Measurements from ENCODE around the gene CDH4.

- TF ChIP-seq NRF1 (conservative IDR thresholded peaks at IDR 0.05 in 1 of 2, IDR thresholded peaks at IDR 0.05 in 1 of 2) (no peak), CCAR2 (IDR thresholded peaks at IDR 0.05; ENCODE audit: low read depth, low read length) (no peak), EZH2 (IDR thresholded peaks at IDR 0.05; ENCODE audit: borderline replicate concordance, low read depth, low read length) (no peak), CTCF (IDR thresholded peaks at IDR 0.05 in 2 of 3, conservative IDR thresholded peaks at IDR 0.05 in 1 of 3; ENCODE audit: insufficient read depth in 2 of 3, low read depth in 1 of 3, low read length in 3 of 3) (no peak), CC2D1A (IDR thresholded peaks at IDR 0.05) (no peak), ZNF280B (CRISPR knock-in tag; IDR thresholded peaks at IDR 0.05) (no peak), SAFB2 (IDR thresholded peaks at IDR 0.05; ENCODE audit: borderline replicate concordance, low read depth, low read length, severe bottlenecking) (no peak), NFYB (IDR thresholded peaks at IDR 0.05; ENCODE audit: extremely low read depth, insufficient read length) (no peak), RNF219 (CRISPR knock-in tag; IDR thresholded peaks at IDR 0.05) (no peak), PCBP1 (IDR thresholded peaks at IDR 0.05; ENCODE audit: low read depth, low read length, poor library complexity, severe bottlenecking) (no peak), ZNF561 (CRISPR knock-in tag; conservative IDR thresholded peaks at IDR 0.05) (no peak)
Observed at GRCh38 chr20:61364147-61364546, 112.1 kb downstream of the CDH4 start.
